Loucy (cell line): ENCODE data around the gene MAGEC3.

ENCODE experiments used
- H2AFZ ChIP-seq: fragments of 200-600 bp; sonication (generic); 2 replicates; pipeline ENCODE4 v1.6.0; 2016; ENCODE audit warnings: antibody characterized with exemption, mild to moderate bottlenecking, low read length, moderate library complexity
- H3F3A ChIP-seq: fragments of 200-600 bp; 2 replicates; pipeline ENCODE4 v1.6.0; 2016; ENCODE audit warnings: antibody characterized with exemption, low read depth, mild to moderate bottlenecking
- H3K27me3 ChIP-seq: fragments of 200-600 bp; sonication (generic); 2 replicates; pipeline ENCODE4 v1.6.1; 2014; ENCODE audit warnings: low read length, mild to moderate bottlenecking; ENCODE audit not compliant: insufficient read depth, poor library complexity, severe bottlenecking
- H3K36me3 ChIP-seq: fragments of 200-600 bp; sonication (generic); 2 replicates; pipeline ENCODE4 v1.6.1; 2016; ENCODE audit warnings: low read length; ENCODE audit not compliant: insufficient read depth
- H3K4me1 ChIP-seq: fragments of 200-600 bp; sonication (generic); 2 replicates; pipeline ENCODE4 v1.5.1; 2014; ENCODE audit warnings: low read length, mild to moderate bottlenecking; ENCODE audit not compliant: insufficient read depth, poor library complexity, severe bottlenecking
- H3K4me2 ChIP-seq: fragments of 200-600 bp; sonication (generic); 2 replicates; pipeline ENCODE4 v1.6.0; 2014; ENCODE audit warnings: antibody characterized with exemption, low read length, low read depth, mild to moderate bottlenecking; ENCODE audit not compliant: poor library complexity, severe bottlenecking
- H3K4me3 ChIP-seq: fragments of 200-600 bp; sonication (generic); 2 replicates; pipeline ENCODE4 v1.5.1; 2014; ENCODE audit warnings: low read length, mild to moderate bottlenecking, mixed read lengths; ENCODE audit not compliant: poor library complexity, severe bottlenecking
- H3K79me2 ChIP-seq: fragments of 200-600 bp; sonication (generic); 2 replicates; pipeline ENCODE4 v1.6.1; 2014; ENCODE audit warnings: low read length; ENCODE audit not compliant: insufficient read depth
- H3K9ac ChIP-seq: fragments of 200-600 bp; sonication (generic); 2 replicates; pipeline ENCODE4 v1.6.0; 2014; ENCODE audit warnings: mild to moderate bottlenecking, low read depth, low read length, moderate library complexity; ENCODE audit not compliant: poor library complexity, severe bottlenecking
- H3K9me2 ChIP-seq: fragments of 200-600 bp; sonication (generic); replicated peaks from 2 replicates; pipeline ENCODE4 v1.6.1; 2016; ENCODE audit warnings: low read depth, low read length, mixed read lengths
- H3K9me3 ChIP-seq: fragments of 200-600 bp; sonication (generic); 2 replicates; pipeline ENCODE4 v1.6.1; 2014; ENCODE audit warnings: mild to moderate bottlenecking, antibody characterized with exemption, low read length, low read depth; ENCODE audit not compliant: insufficient read depth
- H4K20me1 ChIP-seq: fragments of 200-600 bp; sonication (generic); 2 replicates; pipeline ENCODE4 v1.6.0; 2014; ENCODE audit warnings: antibody characterized with exemption, low read length, mild to moderate bottlenecking; ENCODE audit not compliant: insufficient read depth, poor library complexity, severe bottlenecking
- CTCF ChIP-seq: fragments of 200-600 bp; sonication (generic); conservative IDR thresholded peaks from 2 replicates; pipeline ENCODE4 v1.5.1; 2014; ENCODE audit warnings: mild to moderate bottlenecking, antibody characterized with exemption, low read length
- EZH2phosphoT487 ChIP-seq: fragments of 200-600 bp; IDR thresholded peaks from 2 replicates; pipeline ENCODE4 v1.6.1; 2018; ENCODE audit warnings: antibody characterized with exemption, mild to moderate bottlenecking, moderate library complexity, borderline replicate concordance

MAGEC3 gene

GRCh38 chrX:141814213-141814857 lies 23.8 kb upstream of the MAGEC3 start:
- H3K4me2 ChIP-seq: no peak overlapping the region
- no peaks in the 10 kb centered on the region for H3F3A ChIP-seq
- H3K9ac ChIP-seq: no peak overlapping the region
- H3K79me2 ChIP-seq: no peaks in the 10 kb centered on the region
- no peak for TF ChIP-seq CTCF
- H2AFZ ChIP-seq: no peak overlapping the region
- no peaks in the 10 kb centered on the region for H3K4me1 ChIP-seq
- no peaks in the 10 kb centered on the region for H4K20me1 ChIP-seq
- no peaks in the 10 kb centered on the region for H3K36me3 ChIP-seq
- H3K9me2 ChIP-seq: no peaks in the 10 kb centered on the region
- H3K27me3 ChIP-seq: no peaks in the 10 kb centered on the region
- H3K9me3 ChIP-seq: no peaks in the 10 kb centered on the region
- no peak overlapping the region for H3K4me3 ChIP-seq

DNA sequence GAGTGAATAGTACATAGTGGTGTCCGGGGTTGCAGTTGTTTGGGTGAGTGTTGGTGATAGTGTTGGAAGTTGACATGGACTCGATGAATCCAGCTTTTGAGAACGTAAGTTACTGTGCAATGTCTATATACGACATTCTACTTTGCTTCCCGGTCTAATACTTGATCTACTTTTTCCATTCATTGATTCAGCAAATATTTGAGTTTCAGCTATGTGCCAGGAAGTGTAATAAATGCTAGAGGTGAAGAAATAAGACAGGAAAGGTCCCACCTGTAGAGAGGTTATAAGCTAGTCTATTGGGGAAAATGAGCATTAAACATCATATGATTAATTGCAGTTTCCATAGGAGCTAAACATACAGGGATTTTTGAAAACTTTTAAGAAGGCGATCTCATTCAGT lies 22.2 kb upstream of the MAGEC3 start:
- Histone ChIP-seq H3K27me3 (no peaks in the 10 kb centered on the region), H3K4me1 (no peaks in the 10 kb centered on the region), H3F3A (no peaks in the 10 kb centered on the region), H3K4me2 (no peak overlapping the region), H3K79me2 (no peaks in the 10 kb centered on the region), H3K4me3 (no peak overlapping the region), H3K9me3 (no peaks in the 10 kb centered on the region), H4K20me1 (no peaks in the 10 kb centered on the region), H3K9ac (no peak overlapping the region), H2AFZ (no peak overlapping the region), H3K9me2 (no peaks in the 10 kb centered on the region), H3K36me3 (no peaks in the 10 kb centered on the region)
- TF ChIP-seq CTCF (no peak), EZH2phosphoT487 (no peak)

DNA sequence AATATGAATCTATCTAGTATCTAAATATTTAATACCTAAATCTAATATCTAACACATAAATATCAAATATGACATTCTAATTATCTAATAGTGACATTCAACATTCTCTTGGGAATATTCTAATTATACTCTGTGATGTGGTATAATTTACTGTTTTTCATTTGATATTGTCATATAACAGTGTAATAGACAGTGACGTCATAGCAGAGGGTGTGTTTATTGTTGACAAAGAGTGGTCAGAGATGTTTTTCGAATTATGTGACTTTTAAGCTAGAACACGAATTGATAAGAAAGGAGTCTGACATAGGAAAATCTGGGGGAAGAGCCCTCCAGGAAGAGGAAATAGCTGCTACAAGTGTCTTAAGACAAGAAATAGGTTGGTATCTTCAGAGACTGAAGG lies 5.9 kb upstream of the MAGEC3 start:
- Histone ChIP-seq H3K9me3 (no peaks in the 10 kb centered on the region), H3F3A (no peaks in the 10 kb centered on the region), H3K36me3 (no peaks in the 10 kb centered on the region), H4K20me1 (no peaks in the 10 kb centered on the region), H2AFZ (no peak overlapping the region), H3K4me2 (no peak overlapping the region), H3K79me2 (no peaks in the 10 kb centered on the region), H3K27me3 (no peaks in the 10 kb centered on the region), H3K9me2 (no peaks in the 10 kb centered on the region), H3K4me3 (no peak overlapping the region), H3K4me1 (no peaks in the 10 kb centered on the region), H3K9ac (no peak overlapping the region)
- TF ChIP-seq CTCF: no peak
- TF ChIP-seq EZH2phosphoT487: no peak
